ENCODE measurements around the gene FOXK1. TPM values are rescaled to one million over a fixed set of nuclear protein-coding genes. Genes with fewer than 3 reads are reported as not detected.

FOXK1 gene
- total RNA-seq, 6 experiments from 2014 or later = 3.8 to 8.4 (median 6.9) TPM

DNA sequence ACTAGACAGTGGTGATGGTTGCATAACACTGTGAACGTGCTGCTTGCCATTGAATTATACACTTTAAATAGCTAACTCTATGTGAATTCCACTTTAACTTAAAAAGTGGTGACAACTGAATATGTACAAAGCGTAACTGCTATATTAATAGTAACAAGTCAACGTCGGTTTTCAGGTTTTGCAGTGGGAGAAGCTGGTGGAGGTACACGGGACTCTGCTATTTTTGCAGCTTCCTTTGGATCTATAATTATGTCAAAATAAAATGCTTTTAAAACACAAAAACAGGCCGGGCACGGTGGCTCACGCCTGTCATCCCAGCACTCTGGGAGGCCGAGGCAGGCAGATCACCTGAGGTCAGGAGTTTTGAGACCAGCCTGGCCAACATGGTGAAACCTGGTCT is 114.4 kb downstream of the FOXK1 start:
- no peak for DNase-seq
- Histone ChIP-seq H3K4me1 (no peaks in the 10 kb centered on the region), H3K9me3 (no peaks in the 10 kb centered on the region), H3K27me3 (no peaks in the 10 kb centered on the region), H3K4me3 (no peak overlapping the region), H3K27ac (no peak overlapping the region), H3K36me3 (peaks cover 0 to 3% (median 0%) of the 10 kb centered on the region in 4 donors)
- 86% methylated on average over 9 of the region's 9 CpGs for WGBS (ENCODE audit: insufficient coverage, low coverage, low lambda C conversion rate, missing lambda C conversion rate)
- ATAC-seq = no peak
- intact Hi-C loops (cut with DNase I) = no loop called here
- TF ChIP-seq, protein P1, sequence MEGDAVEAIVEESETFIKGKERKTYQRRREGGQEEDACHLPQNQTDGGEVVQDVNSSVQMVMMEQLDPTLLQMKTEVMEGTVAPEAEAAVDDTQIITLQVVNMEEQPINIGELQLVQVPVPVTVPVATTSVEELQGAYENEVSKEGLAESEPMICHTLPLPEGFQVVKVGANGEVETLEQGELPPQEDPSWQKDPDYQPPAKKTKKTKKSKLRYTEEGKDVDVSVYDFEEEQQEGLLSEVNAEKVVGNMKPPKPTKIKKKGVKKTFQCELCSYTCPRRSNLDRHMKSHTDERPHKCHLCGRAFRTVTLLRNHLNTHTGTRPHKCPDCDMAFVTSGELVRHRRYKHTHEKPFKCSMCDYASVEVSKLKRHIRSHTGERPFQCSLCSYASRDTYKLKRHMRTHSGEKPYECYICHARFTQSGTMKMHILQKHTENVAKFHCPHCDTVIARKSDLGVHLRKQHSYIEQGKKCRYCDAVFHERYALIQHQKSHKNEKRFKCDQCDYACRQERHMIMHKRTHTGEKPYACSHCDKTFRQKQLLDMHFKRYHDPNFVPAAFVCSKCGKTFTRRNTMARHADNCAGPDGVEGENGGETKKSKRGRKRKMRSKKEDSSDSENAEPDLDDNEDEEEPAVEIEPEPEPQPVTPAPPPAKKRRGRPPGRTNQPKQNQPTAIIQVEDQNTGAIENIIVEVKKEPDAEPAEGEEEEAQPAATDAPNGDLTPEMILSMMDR (IDR thresholded peaks at IDR 0.05) = no peak
- no peak for TF ChIP-seq POLR2A (IDR thresholded peaks at IDR 0.05)

DNA sequence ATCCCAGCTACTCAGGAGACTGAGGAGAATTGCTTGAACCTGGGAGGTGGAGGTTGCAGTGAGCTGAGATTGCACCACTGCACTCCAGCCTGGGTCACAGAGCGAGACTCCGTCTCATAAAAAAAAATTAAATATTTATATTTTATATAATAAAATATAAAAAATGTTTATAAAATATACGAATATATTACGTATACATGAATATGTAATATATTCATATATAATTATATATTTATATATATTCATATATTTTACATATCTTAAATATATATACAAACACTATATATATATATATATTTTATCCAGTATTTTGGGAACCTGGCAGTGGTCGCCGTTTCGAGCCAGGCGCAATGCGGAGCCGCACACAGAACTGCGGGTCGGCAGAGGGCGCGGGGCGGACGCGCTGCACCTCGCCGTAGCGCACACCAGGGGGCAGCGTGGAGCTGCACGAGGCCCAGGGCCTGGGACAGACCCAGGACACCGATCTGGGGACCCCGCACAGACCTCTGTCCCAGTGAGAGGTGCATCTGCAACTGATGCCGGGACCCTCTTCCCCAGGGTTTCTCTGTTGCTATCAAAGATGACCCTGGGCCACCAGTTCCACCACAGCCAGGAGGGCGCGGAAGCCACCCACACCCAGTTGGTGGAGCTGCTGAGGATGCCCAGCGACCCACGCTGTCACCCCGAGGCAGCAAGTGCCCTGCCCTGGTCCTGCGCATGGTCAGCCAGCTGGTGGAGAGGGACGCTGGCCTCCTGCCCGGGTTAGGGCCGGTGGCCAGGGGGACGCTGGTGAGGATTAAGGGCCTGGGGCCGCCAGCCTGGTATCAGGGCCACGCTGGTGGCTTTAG is 116.0 kb downstream of the FOXK1 start:
- no peak overlapping the region for H3K4me3 ChIP-seq
- H3K9me3 ChIP-seq = no peaks in the 10 kb centered on the region
- DNase-seq (peak in 2 of 3 donors; percentile 54 to 65), ATAC-seq (peak; percentile 81 to 90 (median 86))
- intact Hi-C loops (cut with DNase I) = no loop called here
- no peaks in the 10 kb centered on the region for H3K27me3 ChIP-seq
- H3K4me1 ChIP-seq = no peaks in the 10 kb centered on the region
- WGBS (ENCODE audit: insufficient coverage, low coverage, low lambda C conversion rate, missing lambda C conversion rate) = 23% methylated on average over 14 of the region's 37 CpGs
- H3K36me3 ChIP-seq = no peaks in the 10 kb centered on the region
- no peak overlapping the region for H3K27ac ChIP-seq
- TF ChIP-seq POLR2A (IDR thresholded peaks at IDR 0.05) = no peak
- TF ChIP-seq, protein P1 (IDR thresholded peaks at IDR 0.05) = peak; percentile 58 to 90 (median 86)

DNA sequence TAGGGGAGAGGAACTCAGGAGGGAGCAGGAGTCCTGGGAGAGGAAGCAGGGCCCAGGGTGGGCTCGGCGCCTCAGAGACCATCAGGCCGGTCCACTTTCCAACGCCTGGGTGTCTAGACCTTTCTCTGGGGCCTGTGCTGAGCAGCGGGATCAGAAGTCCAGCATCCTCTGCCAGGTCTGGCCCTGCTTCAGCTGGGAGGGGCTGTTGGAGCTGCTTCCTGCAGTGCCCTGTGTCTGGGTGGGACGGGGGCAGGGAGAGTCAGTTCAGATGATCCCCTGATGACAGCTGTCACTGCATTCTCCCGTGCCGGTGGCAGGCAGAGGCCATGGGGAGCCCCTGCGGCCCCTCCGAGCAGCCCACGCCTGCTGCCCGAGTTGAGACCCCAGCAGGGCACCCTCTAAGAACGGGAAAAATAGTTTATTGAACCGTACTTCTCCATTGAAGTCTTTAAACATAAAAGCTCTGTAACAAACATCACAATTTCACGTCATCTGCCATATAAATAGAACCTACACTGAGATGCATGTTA is 116.7 kb downstream of the FOXK1 start:
- TF ChIP-seq POLR2A (IDR thresholded peaks at IDR 0.05) = no peak
- TF ChIP-seq, protein P1 (IDR thresholded peaks at IDR 0.05) = no peak
- Histone ChIP-seq H3K36me3 (no peaks in the 10 kb centered on the region), H3K27me3 (no peaks in the 10 kb centered on the region), H3K9me3 (no peaks in the 10 kb centered on the region), H3K4me1 (no peaks in the 10 kb centered on the region), H3K27ac (no peak overlapping the region), H3K4me3 (no peak overlapping the region)
- intact Hi-C loops (cut with DNase I) = no loop called here
- peak in 1 of 4 donors; percentile 8 for ATAC-seq
- WGBS (ENCODE audit: insufficient coverage, low coverage, low lambda C conversion rate, missing lambda C conversion rate) = 37% methylated on average over 3 of the region's 15 CpGs
- DNase-seq = peak in 1 of 3 donors; percentile 40

DNA sequence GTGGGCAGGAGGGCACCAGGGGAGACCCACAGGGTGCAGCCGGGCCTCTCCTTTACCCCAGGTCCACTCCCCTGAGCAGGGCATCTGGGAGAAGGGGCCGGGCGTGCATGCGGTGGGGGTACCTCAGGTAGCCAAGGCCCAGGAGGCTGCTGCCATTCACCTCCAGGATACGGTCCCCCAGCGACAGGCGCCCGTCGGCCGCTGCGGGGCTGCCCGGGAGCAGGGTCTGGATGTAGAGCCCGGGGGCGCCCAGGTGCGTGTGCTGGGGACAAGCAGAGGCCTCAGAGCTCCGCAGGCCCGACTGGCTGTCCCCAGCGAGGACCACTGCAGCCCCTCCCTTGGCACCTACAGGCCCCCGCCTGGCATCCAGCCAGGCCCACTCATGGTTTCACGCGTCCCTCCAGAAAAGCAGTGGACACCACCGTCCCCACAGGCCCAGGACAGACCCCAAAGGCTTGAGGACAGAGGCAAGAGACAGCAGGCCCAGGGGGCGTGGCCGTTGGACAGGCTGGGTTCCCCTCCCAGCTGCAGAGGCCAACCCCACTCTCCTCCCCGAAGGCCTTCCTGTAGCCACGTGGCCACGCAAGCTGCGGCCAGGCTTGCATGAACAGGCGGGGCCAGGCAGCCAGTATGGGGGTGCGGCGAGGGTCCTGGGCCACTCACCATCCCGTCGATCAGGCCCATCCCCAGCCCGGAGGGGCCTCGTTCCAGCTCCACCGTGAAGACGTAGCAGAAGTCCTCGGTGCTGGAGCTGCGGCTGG is 117.6 kb downstream of the FOXK1 start:
- Histone ChIP-seq H3K4me1 (no peaks in the 10 kb centered on the region), H3K4me3 (no peak overlapping the region), H3K9me3 (no peaks in the 10 kb centered on the region), H3K27me3 (no peaks in the 10 kb centered on the region), H3K27ac (no peak overlapping the region), H3K36me3 (no peaks in the 10 kb centered on the region)
- TF ChIP-seq POLR2A (IDR thresholded peaks at IDR 0.05) = no peak
- TF ChIP-seq, protein P1 (IDR thresholded peaks at IDR 0.05) = no peak
- WGBS (ENCODE audit: insufficient coverage, low coverage, low lambda C conversion rate, missing lambda C conversion rate) = 40% methylated on average over 2 of the region's 39 CpGs
- intact Hi-C loops (cut with DNase I) = loop anchor here (5.0 to 10.0 kb wide), 2 partner anchors 283 to 285 kb away; no protein-coding TSS in a partner anchor
- no peak for DNase-seq
- no peak for ATAC-seq

All from right lobe of liver (tissue), 6 donors.